DMS 273 (cell line): ENCODE measurements around the gene CNTNAP2.

Experiments used
- DNase-seq: peaks from one replicate; lab custom pipeline; 2025; ENCODE audit not compliant: unreplicated experiment; lab: John Stamatoyannopoulos, UW

CNTNAP2 gene

DNA sequence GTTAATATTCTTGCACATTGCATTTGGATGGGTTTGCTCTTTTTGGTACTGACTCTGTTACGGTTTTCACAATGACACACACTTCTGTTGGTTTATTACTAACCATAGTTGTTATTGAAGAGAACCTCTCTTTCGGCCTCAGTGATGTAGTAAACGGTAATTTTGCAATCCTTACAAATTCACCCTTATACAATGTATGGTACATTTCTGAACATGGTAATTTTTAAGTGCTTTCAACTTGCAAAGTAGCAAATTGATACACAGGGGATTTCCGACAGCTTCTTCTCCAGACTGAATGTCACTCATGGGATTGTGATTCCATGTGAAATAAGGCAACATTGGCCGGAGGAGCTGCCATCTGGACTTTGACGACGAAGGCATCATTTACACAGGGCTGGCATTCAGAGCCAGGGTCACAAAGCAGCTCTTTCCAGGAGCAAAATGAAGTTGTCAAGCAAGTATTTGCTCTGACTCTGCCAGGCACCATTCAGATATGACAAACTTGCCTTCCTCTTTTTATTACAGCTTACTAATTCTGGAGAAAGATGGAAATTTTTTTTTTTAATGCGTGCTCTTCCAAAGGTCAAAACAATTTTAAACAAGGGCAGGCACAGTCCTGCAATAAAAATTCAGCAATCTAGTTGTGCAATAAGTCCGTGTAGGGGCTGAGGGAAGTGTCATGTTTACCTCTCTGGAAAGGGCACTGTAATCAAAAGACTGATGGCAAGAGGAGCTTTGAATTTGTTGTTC lies 1762.5 kb downstream of the CNTNAP2 start:
- peak; percentile 7 for DNase-seq

DNA sequence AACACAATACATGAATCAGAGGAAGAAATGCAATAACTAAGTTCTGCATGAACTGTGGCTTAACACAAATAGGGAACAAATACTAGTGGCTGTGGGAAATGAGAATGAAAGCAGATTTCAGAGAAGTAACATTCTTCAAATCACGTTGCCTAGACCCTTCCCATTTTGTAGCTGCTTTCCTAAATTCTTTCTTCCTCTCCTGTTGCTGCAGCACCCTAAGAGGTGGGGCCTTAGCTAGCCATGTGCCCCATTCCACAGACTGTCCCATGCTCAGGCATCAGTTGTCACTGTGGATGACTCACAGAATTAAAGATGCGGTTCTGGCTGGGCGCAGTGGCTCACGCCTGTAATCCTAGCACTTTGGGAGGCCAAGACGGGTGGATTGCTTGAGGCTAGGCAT lies 1769.3 kb downstream of the CNTNAP2 start:
- DNase-seq, result no peak

GRCh38 chr7:147894271-147894670 lies 1777.7 kb downstream of the CNTNAP2 start:
- no peak for DNase-seq

- DNase-seq, result no peak
Observed at GRCh38 chr7:147896121-147896520, 1779.5 kb downstream of the CNTNAP2 start.

DNA sequence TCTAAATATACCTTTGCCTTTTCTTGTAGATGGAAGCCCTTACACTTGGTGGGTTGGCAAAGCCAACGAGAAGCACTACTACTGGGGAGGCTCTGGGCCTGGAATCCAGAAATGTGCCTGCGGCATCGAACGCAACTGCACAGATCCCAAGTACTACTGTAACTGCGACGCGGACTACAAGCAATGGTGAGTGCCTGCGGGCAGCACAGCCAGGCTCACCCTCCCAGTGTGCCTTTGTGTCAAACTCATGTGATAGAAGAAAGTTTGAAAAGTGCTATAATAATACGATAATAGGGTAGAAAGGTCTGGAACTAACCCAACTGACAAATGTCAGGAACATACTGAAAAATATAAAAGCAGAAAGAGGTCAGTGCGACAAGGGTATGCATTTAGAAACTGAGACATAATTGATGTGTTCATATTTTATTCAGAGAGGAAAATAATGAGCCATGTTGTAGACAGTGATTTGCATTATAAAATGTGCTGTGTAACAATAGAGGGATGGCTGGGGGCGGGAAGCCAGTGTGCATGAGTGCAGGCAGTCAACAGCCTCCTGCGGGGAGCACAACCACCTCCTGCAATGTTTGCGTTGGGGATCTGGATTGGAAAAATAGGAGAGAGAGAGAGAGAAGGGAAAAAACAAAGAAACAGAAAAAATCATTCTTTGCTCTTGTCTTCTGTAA lies 1787.1 kb downstream of the CNTNAP2 start:
- no peak for DNase-seq

- no peak for DNase-seq
Observed at GRCh38 chr7:147904219-147904576, 1787.6 kb downstream of the CNTNAP2 start.

- no peak for DNase-seq
Observed at GRCh38 chr7:147909431-147910148, 1793.0 kb downstream of the CNTNAP2 start.

DNA sequence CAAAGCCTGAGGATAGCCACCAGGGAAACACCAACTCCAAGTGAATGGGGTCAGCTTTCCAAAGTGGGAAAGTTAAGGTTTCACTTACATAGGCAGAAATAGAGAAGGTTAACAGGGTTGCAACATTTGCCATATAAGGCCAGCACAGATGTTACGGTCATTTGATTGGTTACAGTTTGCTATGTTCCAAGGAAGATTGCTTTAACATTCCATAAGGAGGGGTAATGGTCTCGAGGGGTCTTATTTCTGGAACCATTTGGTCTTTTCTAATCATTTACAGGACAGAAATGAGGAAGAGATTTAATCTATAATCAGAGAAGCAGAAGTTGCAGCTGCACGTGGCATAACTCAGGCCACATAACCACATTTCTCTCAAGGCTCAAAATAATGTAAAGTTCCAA lies 1794.6 kb downstream of the CNTNAP2 start:
- no peak for DNase-seq

DNA sequence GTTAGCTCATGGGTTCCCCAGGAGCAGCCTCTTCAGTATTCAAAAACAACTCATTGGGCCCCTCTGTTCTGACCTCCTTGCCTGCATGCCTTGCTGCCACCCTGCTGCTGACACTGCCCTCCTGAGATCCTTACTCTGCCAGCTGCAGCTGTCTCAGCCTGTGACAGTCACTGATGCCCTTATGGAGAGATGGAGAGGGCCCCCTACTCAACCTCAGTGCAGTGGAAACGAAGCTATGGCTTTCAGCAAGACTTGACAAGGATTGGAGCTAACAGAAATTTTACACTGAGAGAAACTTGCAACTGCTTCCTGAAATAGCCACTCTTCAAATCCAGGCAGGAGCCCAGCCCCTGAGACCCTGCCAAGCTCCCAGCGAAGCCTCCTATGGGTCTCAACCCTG lies 1795.7 kb downstream of the CNTNAP2 start:
- no peak for DNase-seq

DNA sequence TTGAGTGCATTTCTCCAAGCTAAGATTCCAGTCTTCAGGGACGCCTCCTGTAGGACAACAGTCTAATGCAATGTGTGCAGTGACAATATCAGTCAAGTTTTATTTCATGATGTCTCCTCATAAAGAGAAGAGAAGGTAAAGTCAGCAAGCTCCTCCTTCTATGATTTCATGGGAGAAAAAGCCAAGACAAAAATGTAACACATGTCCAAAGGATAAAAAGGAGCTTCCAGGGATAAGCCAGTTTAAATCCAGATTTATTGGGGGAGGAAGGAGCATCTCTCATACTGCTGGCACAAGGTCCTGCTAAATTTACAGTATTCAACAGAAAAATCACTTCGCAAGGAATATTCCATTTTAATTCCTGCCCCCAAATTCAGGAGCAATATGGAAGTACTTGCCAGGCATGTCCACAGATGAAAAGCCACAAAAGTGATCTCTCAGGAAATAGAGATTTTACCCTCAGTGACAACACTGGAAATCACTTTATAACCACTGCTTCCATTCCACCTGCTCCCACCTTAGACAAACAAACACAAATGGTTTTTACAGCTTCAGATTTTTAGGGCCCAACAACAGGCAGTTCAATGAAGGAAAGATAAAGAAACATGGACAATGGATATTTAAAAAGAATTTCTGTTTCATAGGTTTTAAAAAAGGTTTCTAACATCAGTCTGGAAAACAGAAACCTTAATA lies 1796.5 kb downstream of the CNTNAP2 start:
- no peak for DNase-seq

- DNase-seq, result no peak
Observed at GRCh38 chr7:147915781-147916180, 1799.2 kb downstream of the CNTNAP2 start.

- no peak for DNase-seq
Observed at GRCh38 chr7:147916573-147916972, 1800.0 kb downstream of the CNTNAP2 start.

DNA sequence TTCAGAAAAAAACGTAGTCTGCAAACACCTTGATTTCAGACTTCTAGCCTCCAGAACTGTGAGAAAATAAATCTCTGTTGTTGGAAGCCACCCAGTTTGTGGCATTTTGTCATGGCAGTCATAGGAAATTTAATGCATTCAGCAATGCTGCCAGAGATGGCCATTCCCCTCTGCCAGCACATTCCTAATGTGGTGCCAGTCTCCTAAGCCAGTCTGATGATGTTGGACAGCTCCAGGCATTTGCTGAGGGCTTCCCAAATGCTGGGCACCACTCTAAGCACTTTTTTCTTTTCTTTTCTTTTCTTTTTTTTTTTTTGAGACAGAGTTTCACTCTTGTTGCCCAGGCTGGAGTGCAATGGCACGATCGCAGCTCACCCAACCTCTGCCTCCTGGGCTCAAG lies 1807.2 kb downstream of the CNTNAP2 start:
- DNase-seq, result no peak

DNA sequence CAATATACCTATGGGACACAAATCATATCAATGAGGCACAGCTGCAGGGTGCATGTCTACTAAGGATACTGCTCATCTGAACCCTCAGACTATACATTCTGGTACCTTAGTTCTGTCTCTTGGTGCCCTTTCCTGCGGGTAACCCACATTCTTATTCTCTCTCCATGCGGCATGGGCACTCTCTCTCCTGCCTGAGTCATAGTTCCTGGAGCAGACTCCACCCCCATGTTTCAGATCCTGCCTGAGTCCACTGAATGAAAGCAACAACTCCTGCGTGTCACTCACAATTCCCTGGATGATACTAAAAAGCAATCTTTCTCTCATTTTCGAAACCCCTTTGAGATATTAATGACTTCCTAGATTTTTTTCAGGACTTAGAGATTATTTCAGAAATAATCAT lies 1820.8 kb downstream of the CNTNAP2 start:
- DNase-seq, result no peak

DNA sequence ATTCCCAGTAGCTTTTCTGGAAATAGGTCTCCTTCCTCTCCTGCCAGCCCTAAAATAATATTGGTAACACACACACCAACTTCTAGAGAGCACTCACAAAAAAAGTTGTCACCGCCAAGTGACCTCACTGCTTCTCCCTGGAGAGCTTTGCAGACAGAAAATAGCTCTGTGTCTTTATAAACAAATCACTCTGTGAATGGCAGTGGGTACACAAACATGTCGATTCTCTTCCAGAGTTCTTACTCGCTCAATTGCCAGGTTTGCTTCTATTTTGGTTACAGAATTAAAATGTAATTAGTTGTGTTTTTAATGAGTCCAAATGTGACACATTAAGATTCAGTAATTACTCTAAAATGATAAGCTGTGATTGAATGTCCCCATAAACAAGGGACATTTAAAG lies 1824.8 kb downstream of the CNTNAP2 start:
- no peak for DNase-seq

GRCh38 chr7:147944321-147944720 lies 1827.7 kb downstream of the CNTNAP2 start:
- no peak for DNase-seq

DNA sequence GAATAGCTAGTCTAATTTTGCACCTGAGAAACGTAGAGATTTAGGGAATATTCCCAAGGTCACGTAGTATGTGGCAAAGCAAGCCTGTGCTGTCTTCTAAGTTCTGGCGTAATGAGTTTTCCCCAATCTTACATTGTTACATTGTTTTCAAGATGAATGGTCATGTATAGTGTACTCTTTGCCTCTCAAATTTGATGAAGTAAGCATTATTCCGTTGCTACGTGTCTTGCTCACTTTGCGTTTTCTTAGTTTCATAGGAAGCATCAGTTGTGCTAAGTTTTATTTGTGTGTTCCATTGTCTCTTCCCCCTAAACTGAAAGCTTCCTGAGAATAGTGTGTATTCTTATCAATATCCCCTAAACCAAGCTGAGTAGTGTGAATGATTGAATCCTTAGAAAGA lies 1836.3 kb downstream of the CNTNAP2 start:
- no peak for DNase-seq

- no peak for DNase-seq
Observed at GRCh38 chr7:147968046-147968610, 1851.5 kb downstream of the CNTNAP2 start.

DNA sequence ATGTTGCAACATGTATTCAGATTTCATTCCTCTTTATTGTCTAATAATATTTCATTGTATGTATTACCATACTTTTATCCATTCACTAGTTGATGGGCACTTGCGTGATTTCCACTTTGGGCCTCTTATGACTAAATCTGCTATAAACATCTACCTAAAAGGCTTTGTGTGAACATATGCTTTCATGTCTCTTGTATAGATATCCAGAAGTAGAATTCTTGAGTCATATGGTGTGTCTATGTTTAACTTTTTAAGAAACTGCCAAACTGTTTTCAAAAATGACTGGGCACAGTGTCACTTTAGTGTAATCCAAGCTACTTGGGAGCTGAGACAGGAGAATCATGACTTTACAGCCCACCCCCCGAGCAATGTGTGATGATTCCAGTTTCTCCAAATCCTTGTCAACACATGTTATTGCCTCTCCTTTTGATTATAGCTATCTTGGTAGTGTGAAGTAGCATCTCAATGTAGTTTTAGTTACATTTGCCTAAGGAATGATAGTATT lies 1855.1 kb downstream of the CNTNAP2 start:
- no peak for DNase-seq

DNA sequence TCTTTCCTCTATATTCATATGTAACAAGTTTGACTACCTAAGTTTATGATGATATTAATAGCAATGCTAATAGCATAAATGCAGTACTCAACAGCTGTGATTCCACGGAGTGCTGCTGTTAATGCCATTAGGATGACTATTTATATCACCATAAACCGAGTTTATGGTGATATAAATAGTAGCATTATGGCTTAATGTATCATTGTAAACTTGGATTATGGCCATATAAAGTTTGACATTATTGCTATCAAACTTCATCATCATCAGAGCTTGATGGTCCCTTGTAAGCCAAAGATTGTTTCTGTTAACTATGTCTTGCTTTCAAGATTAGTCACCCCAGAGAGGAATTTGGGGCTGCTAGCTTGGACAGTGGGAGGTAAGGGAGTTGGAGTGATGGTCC lies 1861.6 kb downstream of the CNTNAP2 start:
- DNase-seq, result no peak

DNA sequence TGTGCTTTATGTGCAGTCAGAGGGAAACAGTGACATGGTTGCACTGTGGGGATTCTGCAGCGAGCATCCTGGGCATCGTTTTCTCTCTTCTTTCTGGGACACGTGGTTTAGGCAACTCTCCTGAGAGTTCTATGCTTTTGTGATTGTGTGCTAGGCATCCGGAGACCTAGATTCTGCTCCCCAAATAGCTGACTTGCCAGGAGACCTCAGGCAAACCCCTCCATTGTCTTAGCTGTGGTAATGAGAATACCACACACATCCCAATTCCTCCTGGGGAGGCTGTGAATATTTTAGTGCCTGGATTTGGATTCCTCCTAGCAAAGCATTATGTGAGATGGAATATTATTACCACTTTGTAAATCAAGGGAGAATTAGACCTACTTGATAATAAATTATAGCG lies 1862.0 kb downstream of the CNTNAP2 start:
- DNase-seq, result no peak
